Left ventricle myocardium superior (tissue), 1 donor: ENCODE results near the gene MYO1H. TPM values are rescaled to one million over a fixed set of nuclear protein-coding genes. Genes with fewer than 3 reads are reported as not detected.
A peak's percentile ranks its signal among the peaks of the same experiment; 100 is the strongest.

Source experiments
- ATAC-seq: fragments of 200-7000 bp; cut with Tn5 transposase; one replicate; pipeline ENCODE4 v1.9.1; 2020; ENCODE audit warnings: mild to moderate bottlenecking, moderate library complexity
- DNase-seq: peaks from one replicate; pipeline ENCODE4 v3.0.0-alpha.2; 2020
- intact Hi-C: fragments of 100-400 bp; cut with micrococcal nuclease; formaldehyde crosslinking; loops from one replicate; pipeline ENCODE4 v1.11.0; 2022
- total RNA-seq: library from RNA; stranded (reverse); fragmentation: NEBNext Ultra II Directional; extraction: Animal tissue kit (Norgen Biotek cat#: 25700); gene quantifications from one replicate; pipeline ENCODE4 v1.2.1, GENCODE V29; 2021
- donor health status: DM: no; HTN: yes; CAD: no; lungs with severe emphysema.

MYO1H gene
- total RNA-seq, 1 donor from 2014 or later: 0.52 TPM

- DNase-seq (no peak), ATAC-seq (no peak)
These were observed 134.2 kb downstream of the MYO1H start for GRCh38 chr12:109481863-109482262.

GRCh38 chr12:109482491-109482890, 134.8 kb downstream of the MYO1H start:
- DNase-seq: no peak
- intact Hi-C loops: no loop called here
- ATAC-seq: no peak

More at GRCh38 chr12:109481863-109482262, 134.2 kb downstream of the MYO1H start:
- intact Hi-C loops: no loop called here

GRCh38 chr12:109482894-109483293, 135.2 kb downstream of the MYO1H start:
- DNase-seq (no peak), ATAC-seq (no peak)
- intact Hi-C loops: no loop called here

- intact Hi-C loops: no loop called here
- ATAC-seq (no peak), DNase-seq (no peak)
These were observed 135.6 kb downstream of the MYO1H start for GRCh38 chr12:109483346-109483745.

DNA sequence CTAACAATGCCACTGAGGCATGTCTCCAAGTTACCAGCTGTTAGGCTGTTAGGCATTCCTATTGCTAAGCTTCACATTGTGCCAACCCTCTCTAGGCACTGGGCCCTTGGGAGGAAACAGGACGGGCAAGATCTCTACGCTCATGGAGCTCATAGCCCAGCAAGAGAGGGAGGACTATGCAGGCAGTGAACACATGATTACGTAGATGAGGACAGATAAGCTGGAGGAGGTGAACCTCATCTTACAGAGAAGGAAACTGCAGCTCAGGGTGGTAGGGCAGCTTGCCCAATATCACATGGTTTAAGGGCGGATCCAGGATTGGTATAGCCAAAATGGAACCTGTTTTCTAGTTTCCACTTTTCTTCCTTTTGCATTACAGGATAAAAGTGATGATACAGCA, 137.5 kb downstream of the MYO1H start:
- no peak for ATAC-seq
- intact Hi-C loops: no loop called here
- no peak for DNase-seq

DNA sequence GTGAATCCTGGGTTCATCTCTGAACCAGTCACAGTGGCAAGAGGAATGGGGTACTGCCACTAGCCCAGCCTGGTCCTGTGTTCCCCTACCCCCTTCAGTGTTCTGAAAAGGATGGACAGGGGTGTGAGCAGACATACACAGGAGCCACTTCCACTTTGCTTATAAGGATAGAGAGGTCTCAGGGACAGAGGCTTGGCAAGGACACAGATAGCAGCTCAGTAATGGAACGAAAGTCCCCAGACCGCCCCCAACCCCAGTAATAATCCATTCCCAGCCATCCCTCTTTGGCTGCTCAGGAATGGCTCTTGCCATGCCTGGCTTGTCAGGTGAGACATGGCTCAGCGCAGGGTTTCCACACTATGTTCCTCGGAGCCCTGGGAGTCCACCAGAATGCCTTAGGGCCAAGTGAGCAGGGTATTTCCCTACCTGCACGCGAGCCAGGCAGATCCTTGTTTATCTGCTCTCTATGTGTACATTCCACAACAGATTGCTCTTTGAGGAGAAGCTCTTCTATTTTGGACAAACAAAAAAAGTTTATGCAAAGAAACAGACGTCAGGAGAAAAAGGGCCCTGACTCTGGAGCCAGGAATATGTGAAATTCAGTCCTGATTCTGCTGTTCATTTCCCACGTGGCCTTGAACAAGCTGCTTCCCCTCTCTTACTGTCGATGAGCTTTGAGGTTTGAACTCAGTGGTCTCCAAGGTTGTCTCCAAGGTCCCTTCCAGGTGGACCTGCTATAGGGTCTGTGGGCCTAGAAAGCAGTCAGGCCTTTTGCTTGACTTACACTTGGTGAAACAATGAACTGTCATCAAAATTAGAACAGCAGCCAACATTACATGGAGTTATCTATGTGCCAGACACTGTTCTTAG, 139.7 kb downstream of the MYO1H start:
- intact Hi-C loops: no loop called here
- DNase-seq (no peak), ATAC-seq (no peak)

DNA sequence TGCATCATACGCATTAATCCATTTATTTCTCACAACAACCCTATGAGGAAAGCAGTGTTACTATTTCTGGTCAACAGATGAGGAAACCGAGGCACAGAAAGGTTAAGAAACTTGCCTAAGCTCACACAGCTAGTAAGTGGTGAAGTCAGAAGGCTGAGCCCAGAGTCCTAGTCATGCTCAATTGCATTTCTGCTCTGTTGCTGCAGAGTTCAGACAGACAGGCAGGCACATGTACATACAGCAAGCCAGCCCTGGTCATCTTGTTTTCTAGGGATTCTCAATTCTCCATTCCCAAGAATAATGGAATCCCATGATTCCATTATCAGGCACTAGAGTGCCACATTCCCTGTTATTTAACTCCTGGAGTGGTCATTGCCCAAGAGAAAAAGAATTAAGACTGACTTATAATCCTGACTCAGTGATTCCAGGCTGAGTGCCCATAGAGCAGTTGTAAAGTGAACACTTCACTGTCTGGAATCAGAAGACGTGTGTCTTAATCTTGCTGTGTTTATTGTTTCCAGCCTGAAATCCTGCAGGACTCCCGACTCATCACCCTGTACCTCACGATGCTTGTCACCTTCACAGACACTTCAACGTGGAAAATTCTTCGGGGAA, 140.5 kb downstream of the MYO1H start:
- DNase-seq: no peak
- intact Hi-C loops: no loop called here
- ATAC-seq: no peak

DNA sequence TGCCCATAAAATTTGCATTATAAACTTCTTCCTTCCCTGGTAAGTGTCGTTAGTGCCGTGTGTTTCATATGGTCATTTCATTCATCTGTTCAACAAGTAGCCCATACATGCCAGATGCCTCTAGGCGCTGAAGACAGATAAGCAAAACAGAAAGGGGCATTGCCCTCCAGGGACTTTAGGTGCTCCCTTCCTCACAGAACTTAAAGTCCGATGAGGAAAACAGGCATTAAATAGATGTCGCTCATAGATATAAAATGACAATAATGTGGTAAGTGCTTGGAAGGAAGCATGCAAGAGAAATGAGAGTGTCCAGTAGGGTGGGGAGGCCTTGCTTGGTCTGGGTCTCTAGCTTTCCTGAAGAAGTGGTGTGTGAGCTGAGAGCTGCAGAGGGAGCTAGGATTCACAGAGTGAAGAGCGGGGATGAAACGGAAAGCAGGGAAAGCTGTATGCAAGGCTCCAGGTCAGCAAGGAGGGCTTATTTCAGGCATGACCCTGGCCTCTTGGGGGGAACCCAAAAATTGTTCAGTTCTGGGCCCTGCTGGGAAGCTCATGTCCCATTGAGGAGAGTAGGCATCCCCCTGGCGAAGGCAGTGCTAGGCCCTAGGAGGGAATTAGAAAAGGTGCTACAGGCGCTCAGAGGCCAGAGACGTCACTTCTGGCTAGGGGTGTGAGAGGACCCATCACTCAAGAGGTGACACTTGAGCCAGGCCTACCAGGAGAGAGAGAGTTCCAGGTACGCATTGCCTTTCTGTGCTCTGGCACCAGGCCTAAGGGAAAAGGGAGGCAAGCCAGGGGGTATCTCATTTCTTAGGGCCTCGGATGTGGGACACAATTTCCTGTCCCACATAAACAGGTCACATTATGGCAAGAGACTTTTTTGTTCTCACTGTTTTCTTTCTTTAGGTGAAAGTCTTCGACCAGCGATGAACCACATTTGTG, 141.6 kb downstream of the MYO1H start:
- intact Hi-C loops: no loop called here
- DNase-seq (no peak), ATAC-seq (no peak)

GRCh38 chr12:109489955-109490565, 142.4 kb downstream of the MYO1H start:
- no peak for ATAC-seq
- no peak for DNase-seq
- intact Hi-C loops: no loop called here

GRCh38 chr12:109491671-109492070, 144.0 kb downstream of the MYO1H start:
- DNase-seq (no peak), ATAC-seq (no peak)
- intact Hi-C loops: no loop called here

GRCh38 chr12:109492371-109492770, 144.7 kb downstream of the MYO1H start:
- no peak for DNase-seq
- intact Hi-C loops: no loop called here
- no peak for ATAC-seq

DNA sequence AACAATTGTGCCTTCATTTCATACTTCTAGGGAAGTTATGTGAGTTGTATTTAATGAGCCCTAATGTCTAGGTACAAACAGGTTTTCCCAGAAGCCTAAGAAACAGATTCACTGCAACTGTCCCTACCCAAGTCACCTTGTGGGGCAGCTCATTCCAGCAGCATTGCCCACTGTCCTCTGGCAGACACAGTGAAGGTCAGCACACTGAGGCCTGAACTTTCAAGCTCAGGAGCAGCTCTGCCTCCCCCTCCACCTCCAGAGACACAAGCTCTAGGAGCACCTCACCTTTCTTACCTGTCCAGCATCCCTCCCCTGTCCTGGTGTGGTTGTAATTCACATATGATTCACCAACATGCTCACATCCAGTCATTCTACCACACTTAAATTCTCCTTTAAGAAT, 145.4 kb downstream of the MYO1H start:
- ATAC-seq (peak; percentile 77), DNase-seq (no peak)
- intact Hi-C loops: no loop called here

- no peak for DNase-seq
- intact Hi-C loops: no loop called here
- ATAC-seq: no peak
These were observed 146.2 kb downstream of the MYO1H start for GRCh38 chr12:109493938-109494337.

DNA sequence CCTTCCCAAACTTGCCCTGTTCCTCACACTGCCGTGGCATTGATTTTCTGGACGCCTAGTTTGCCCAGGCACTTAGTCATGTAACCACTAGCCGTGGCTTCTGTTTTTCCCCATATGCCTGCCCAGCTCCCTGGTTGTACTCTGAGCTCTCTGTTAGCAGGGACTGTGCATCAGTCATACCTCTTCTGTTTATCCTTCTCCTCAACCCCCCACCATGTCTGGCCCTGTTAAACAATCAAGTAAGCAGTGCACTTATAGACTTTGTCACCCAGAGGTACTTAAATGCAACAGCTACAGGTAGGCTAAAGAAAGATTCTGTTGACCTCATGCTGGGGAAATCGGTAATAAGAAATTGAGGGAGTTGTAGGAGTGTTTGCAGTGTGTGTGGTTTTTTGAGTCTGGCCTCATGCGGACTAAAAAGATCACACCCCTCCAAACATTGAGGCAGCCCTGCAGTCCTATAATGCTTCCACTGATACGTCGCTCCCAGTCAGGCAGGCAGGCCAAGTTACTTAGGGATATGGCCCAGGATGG, 146.7 kb downstream of the MYO1H start:
- ATAC-seq (no peak), DNase-seq (no peak)
- intact Hi-C loops: no loop called here

GRCh38 chr12:109495012-109495411, 147.3 kb downstream of the MYO1H start:
- ATAC-seq (no peak), DNase-seq (no peak)
- intact Hi-C loops: no loop called here

DNA sequence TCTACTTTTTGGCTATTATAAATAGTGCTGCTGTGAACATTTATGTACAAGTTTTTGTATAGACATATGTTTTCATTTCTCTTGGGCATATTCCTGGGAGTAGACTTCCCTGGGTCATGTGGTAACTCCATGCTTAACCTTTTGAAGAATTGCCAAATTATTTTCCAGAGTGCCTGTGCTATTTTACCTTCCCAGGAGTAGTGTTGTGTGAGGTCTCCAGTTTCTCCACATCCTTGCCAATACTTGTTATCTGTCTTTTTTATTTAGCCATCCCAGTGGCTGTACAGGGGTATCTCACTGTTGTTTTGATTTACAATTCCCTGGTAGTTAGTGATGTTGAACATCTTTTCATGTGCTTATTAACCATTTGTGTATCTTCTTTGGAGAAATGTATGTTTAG, 148.6 kb downstream of the MYO1H start:
- ATAC-seq (peak; percentile 19), DNase-seq (no peak)
- intact Hi-C loops: no loop called here

DNA sequence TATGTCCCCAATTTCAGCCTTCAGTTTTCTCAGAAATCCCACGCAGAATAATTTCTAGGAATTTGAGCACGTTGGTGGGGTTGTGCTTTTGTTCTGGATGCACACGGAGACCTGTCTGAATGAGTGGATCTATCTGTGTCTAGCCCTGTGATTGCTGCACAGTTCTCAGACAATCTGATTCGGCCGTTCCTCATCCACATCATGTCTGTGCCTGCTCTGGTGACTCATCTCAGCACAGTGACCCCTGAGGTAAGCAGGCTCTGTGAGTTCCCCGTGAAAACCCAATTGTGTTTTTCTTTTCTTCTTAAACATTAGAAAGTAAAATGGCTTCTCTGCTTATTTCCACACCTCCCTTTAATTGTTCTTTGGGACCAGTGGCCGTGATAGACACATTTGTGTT, 150.0 kb downstream of the MYO1H start:
- intact Hi-C loops: no loop called here
- DNase-seq (no peak), ATAC-seq (no peak)
